GM10847 (cell line): ENCODE data around the gene CHRM5.

ENCODE experiments used
- POLR2A ChIP-seq: IDR thresholded peaks from 2 replicates; pipeline ENCODE4 v1.6.1; 2011; ENCODE audit not compliant: insufficient read length; ENCODE audit errors: extremely low read depth

CHRM5 gene

DNA sequence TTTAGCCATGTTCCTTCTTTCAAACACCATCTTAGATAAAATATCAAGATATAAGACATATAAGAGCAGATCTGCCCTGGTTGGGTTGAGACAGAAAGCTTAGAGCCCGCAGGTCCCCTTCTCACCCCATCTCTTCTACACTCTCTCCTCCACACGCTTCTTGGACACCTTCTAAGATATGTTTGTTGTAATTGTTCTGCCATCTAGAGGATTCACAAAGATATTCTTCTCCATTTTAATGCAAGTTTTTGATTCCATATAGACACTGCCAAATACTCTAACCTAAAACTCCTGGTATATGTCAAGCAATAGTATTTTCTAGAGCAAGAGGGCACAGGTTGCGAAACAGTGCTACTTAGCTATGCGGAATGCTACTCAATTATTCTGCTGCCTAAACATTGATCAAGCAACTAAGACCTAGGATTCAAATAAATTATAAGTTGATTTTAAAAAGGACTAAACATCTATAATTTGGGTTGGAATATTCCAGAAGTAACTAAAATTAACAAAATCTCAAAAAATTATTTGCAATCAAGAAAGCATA, 6.8 kb downstream of the CHRM5 start:
- TF ChIP-seq POLR2A: no peak

DNA sequence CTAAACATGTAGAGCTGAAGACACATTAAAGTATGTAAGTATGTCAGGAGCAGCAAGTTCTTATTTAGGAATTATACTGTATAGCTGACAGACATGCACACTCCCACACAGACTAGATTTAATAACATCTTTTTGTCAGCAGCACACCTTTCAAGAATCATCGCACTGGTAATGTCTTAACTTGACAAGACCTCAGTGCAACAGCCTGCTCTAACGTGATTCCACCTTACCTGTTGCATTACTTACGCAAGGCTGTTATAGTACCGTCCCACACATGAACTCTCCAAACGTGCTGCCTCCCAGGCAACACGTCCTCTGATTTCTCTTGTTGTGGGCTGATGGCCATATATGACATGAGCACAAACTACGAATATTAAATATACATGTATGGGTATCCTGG, 11.9 kb downstream of the CHRM5 start:
- TF ChIP-seq POLR2A: no peak

DNA sequence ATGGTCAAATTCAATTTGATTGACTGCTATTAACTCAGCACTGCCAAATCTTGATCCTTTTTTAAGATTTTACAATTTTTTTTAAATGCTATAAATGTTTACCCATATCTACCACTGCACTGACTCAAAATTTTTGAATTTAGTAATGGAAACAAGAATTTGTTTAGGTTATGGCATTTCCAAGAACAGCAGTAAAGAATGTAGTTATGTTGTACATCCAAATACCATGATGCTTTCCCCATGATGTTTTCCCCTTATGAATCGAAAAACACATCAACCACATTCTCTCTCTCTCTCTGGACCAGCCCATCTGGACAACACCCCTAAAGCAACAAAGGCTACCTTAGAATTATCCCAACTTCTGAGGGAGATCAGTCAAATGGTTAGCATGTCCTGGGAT, 14.2 kb downstream of the CHRM5 start:
- TF ChIP-seq POLR2A: no peak

DNA sequence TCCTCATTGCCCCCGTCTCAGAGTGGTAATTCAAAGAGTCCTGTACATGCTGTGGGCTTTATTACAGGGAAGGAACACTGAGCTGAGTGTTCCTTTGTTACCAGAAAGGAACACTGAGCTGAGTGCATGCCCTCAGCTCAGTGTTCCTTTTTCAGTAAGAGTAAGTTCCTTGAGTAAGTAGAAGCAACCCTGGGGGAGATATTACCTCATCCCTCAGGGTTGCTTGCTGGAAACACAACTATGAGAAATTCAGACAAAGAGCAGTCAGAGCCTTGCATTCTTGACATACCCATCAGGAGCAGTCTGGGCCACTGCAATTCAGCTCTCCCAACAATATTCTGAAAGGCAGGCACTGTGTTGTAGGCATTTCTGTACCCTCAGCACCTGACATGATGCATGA, 17.0 kb downstream of the CHRM5 start:
- TF ChIP-seq POLR2A: no peak

DNA sequence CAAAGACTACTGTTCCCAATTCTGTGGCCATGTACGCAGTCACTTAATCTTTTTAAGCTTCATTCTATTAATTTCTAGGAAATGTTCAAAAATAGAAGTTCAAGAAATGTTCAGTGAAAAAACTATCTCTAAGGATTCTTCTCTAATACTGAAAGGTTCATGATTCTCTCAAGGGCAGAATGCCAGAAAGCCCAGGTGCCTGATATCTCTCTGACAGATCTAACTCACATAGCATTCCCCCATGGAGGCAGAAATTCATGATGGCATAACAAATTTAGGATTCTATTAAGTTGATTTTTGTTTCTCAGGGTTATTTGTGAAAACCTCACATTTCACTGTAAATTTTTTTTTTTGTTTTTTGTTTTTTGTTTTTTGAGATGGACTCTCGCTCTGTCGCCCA, 17.5 kb downstream of the CHRM5 start:
- no peak for TF ChIP-seq POLR2A

DNA sequence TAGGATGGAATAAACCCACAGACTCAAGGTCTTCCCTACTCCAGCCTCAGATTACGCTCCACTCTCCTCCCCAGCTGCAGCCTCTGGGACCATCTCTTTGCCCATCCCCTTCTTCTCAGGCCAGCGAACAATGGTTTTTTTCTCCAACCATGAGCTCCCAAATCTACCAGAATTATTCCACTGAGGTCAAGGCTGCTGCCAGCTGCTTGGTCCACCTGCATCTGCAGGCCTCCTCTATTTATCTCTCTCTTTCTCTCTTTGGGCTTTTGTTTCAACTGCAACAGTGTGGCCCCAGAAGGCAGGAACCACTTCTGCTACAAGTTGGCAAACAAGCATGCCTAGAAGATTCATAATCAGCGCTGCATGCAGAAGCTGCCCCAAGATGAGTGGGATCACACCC, 19.1 kb downstream of the CHRM5 start:
- no peak for TF ChIP-seq POLR2A

DNA sequence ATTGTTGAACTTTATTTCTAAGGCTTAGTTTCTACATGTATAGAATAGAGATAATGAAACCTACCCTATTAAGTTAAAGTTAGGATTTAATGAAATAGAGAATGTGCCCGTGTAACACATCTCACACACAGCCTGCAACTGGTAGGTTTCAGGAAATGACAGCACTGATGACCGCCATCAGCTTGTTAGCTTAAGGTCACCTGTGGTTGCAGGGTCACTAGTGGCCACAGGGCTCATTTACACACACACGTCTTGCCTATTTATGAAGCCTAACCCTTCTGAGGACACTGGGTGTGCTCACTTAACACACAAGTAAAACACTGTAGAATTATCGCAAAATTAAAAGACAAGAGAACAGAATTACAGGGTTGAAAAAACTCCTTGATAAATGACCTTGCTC, 20.1 kb downstream of the CHRM5 start:
- TF ChIP-seq POLR2A: no peak

DNA sequence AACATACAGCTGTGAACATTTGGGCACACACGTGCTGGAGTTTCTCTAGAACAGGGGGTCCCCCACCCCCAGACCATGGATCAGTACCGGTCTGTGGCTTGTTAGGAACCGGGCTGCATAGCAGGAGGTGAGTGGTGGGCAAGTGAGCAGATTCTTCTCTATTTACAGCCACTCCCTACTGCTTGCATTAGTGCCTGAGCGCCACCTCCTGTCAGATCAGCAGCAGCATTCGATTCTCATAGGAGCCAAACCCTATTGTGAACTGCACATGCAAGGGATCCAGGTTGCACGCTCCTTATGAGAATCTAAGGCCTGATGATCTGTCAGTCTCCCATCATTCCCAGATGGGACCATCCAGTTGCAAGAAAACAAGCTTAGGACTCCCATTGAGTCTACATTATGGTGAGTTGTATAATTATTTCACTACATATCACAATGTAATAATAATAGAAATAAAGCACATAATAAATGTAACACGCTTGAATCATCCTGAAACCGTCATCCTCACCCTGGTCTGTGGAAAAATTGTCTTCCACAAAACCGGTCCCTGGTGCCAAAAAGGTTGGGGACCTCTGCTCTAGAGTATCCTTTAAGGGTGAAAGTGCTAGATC, 25.8 kb downstream of the CHRM5 start:
- TF ChIP-seq POLR2A: no peak

DNA sequence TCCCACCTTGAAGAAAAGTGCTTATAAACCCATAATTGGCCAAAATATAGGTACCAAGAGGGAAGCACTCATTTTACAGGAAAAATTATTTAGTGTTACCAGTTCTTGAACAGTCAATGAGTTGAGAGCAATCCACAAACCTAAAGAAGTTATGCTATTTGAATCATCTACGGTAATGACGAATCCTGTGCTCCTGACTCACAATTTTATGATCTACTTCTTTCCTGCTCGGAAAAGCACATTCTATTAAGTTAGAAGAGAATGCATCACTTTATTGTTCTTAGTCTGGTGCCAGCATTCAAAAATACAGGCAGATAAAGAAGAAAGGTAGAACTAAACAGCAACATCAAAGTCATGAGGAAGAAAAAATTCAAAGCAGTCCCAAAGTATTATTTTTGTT, 33.2 kb downstream of the CHRM5 start:
- no peak for TF ChIP-seq POLR2A

DNA sequence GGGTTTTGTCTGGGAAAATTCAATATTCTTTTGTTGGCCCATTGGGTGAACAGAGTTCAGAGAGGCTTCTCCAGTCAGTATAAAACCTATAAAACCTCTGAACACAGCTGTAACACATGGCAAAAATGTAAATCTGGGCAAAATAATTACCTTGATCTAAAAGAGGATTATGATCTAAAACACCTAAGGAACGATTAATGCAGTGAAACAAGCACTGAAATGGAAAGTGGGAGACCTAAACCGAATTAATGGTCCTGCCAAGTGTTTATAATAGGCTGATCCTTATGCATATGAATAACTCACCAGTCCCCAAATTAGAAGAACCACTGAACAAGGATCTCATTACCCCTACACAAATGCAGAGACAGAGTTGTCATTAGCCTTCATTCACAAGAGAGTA, 38.1 kb downstream of the CHRM5 start:
- no peak for TF ChIP-seq POLR2A

DNA sequence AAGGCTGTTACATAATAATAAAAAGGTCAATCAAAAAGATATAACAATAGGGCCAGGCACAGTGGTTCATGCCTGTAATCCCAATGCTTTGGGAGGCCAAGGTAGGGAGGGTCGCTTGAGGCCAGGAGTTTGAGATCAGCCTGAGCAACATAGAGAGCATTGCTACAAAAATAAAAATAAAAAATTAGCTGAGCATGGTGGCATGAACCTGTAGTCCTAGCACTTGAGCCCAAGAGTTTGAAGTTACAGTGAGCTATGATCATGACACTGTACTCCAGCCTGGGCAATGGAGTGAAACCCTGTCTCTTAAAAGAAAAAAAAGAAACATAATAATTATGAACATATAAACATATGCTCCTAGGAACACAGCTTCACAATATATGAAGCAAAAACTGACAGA, 41.4 kb downstream of the CHRM5 start:
- no peak for TF ChIP-seq POLR2A

DNA sequence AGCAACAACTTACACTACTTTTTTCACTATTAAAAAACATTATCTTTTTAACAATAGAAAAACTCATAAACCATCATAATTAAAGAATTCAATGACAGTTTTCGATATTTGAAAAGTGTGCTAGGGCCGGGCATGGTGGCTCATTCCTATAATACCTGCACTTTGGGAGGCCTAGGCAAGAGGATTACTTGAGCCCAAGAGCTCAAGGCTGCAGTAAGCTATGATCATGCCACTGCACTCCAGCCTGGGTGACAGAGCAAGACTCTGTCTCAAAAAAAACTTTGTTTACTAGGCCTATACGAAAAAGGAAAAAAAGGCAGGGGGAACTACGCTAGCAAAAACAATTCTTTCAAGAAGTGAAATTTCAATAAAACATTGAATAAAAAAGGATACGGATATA, 42.6 kb downstream of the CHRM5 start:
- no peak for TF ChIP-seq POLR2A

DNA sequence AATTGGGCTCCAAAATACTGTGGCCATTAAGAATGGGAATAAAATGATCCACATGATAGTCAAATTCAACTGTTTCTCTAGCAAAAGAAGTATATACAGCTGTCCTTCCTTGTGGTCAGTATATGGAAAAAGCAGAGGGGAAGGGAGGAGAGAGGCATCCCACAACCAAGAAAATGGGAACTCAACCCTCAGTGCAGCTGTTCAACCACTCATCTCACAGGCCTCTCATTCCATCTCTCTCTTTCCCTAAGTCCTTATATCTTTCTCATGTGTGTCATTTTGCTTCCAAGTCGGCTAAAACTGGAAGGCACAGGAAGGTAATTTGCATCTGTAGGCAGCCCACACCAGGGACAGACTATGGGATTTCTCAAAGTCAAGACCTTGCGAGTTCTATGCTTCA, 43.2 kb downstream of the CHRM5 start:
- TF ChIP-seq POLR2A: no peak

DNA sequence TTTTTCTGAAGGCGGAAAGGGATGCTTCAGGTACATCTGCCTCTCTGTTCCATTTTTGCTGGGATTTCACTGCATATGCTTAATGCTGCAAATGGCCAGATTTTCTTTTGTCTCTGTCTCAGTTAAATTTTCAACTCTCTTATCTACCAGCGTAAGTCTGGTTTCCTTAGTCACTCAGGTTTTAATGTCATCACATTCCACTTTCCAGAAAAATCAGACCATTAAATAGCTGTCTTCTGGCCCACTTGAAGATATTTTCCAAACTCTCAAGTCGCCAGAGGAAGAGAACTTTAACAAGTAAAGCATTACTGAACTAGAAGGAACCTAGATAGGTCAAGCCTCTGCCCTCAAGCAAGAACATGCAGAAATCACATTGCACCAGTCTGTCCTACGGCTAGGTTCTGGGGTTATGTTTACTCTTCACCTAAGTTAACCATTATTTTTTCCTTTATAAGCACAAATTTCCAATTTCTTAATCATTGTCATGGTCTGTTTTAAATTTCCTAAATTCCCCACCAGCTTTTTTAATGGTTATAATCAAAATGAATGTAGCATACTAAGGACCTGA, 44.2 kb downstream of the CHRM5 start:
- no peak for TF ChIP-seq POLR2A

DNA sequence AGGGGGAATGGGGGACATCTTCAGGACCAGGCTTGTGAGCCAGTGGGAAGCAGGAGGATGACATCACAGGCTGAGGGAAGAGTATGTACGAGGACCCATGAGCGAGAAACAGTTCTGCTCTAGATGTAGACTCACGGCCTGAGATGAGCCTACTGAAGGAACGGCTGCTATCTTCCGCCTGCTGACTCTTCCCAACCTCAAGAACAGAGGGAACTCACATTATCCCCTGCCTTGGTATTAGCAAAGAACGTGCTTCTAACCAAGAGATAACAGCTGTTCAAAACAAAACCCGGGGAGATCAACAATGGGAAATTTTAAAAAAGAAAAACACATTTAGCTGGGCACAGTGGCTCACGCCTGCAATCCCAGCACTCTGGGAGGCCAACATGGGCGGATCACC, 45.4 kb downstream of the CHRM5 start:
- no peak for TF ChIP-seq POLR2A

DNA sequence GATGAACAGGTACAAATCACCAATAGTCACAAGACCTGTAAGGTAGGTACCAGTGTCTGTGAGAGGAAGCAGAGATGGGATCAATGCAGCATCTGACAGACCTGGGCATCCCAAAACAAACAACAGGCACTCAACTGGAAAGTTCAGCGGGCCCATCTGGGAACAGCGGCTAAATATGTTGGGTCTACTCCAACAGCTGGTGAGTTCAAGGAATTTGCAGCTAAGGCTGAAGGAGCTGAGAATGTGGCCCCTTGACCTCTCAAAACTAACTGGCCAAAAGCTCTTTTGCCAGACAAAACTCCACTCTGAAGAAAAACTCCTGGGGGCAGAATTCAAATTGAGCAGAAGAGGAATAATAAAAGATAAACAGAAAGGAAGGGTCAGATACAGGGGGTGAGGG, 46.3 kb downstream of the CHRM5 start:
- no peak for TF ChIP-seq POLR2A

DNA sequence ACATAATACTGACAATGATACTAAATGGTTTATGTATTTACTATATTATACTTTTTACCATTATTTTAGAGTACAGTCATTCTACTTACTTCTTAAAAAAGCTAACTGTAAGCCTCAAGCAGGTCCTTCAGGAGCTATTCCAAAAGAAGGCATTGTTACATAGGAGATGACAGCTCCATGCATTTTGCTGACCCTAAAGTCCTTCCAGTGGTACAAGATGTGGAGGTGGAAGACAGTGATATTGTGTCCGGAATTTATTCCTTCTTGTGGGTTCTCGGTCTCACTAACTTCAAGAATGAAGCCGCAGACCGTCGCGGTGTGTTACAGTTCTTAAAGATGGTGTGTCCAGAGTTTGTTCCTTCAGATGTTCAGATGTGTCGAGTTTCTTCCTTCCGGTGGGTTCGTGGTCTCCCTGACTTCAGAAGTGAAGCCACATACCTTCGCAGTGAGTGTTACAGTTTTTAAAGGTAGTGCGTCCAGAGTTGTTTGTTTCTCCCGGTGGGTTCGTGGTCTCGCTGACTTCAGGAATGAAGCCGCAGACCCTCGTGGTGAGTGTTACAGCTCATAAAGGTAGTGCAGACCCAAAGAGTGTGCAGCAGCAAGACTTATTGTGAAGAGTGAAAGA, 49.8 kb downstream of the CHRM5 start:
- no peak for TF ChIP-seq POLR2A
